T-cell (primary cell): ENCODE data around the gene GALNT1. TPM values are rescaled to one million over a fixed set of nuclear protein-coding genes. Genes with fewer than 3 reads are reported as not detected.
"Not testable (repeated sequence)": the region's sequence is repeated elsewhere in the genome, so short reads cannot be mapped to it uniquely, and the experiment has no call there.

Source experiments
- ATAC-seq, 4 experiments: fragments of 200-7000 bp in 3 of 4; fragments of 150-1000 bp in 1 of 4; cut with Tn5 transposase; replicated peaks in 1 of 4; 1 replicate in 3 of 4; 2 replicates in 1 of 4; pipeline ENCODE4 v1.10.0; 2021; ENCODE audit warnings: moderate library complexity in 3 of 4, mild to moderate bottlenecking in 2 of 4, moderate number of reproducible peaks in 1 of 4
- CTCF ChIA-PET, 2 donors: fragments of 300-600 bp; sonication (Branson Sonifier 250); formaldehyde crosslinking; loops; one replicate each; lab custom pipeline; 2022; ENCODE audit warnings: antibody characterized with exemption in 2 of 2; lab: Charles Lee
- POLR2A ChIA-PET, 2 donors: fragments of 300-600 bp; sonication (Branson Sonifier 250); formaldehyde crosslinking; loops; one replicate each; lab custom pipeline; 2022; ENCODE audit warnings: antibody characterized with exemption in 2 of 2; lab: Charles Lee
- DNase-seq, 35 experiments: peaks; one replicate each; pipeline versions ENCODE4 v3.0.0 to v3.0.0-alpha.2; 2013 to 2023
- H3K27ac ChIP-seq: one replicate; pipeline ENCODE4 v1.5.1; 2013; ENCODE audit warnings: low read length
- H3K27me3 ChIP-seq, 2 experiments: replicated peaks in 1 of 2; 1 replicate in 1 of 2; 2 replicates in 1 of 2; pipeline versions ENCODE4 v1.6.1 to v1.7.0; 2013; ENCODE audit warnings: low read length in 1 of 2, mixed read lengths in 1 of 2; ENCODE audit not compliant: control insufficient read depth in 2 of 2, insufficient read depth in 2 of 2; ENCODE audit errors: extremely low read depth in 1 of 2
- H3K36me3 ChIP-seq, 2 donors: 1 replicate in 1 of 2; 2 replicates in 1 of 2; pipeline versions ENCODE4 v1.6.1 to v1.7.0; 2013; ENCODE audit warnings: low read length in 1 of 2; ENCODE audit not compliant: control insufficient read depth in 2 of 2, insufficient read depth in 1 of 2; ENCODE audit errors: extremely low read depth in 1 of 2
- H3K4me1 ChIP-seq, 2 experiments: 1 replicate in 1 of 2; 2 replicates in 1 of 2; pipeline versions ENCODE4 v1.6.1 to v1.7.0; 2013; ENCODE audit warnings: low read length in 2 of 2, mixed read lengths in 1 of 2; ENCODE audit not compliant: insufficient read depth in 2 of 2, control insufficient read depth in 1 of 2; ENCODE audit errors: extremely low read depth in 1 of 2
- H3K4me3 ChIP-seq, 2 donors: 1 replicate in 1 of 2; 2 replicates in 1 of 2; pipeline versions ENCODE4 v1.5.1 to v1.7.0; 2013; ENCODE audit warnings: mild to moderate bottlenecking in 2 of 2, low read length in 1 of 2, moderate library complexity in 1 of 2; ENCODE audit not compliant: control insufficient read depth in 1 of 2; ENCODE audit errors: extremely low read depth in 1 of 2
- H3K9me3 ChIP-seq: 2 replicates; pipeline ENCODE4 v1.7.0; 2013
- H3K27ac Mint-ChIP-seq, 2 donors: one replicate each; pipeline ENCODE4 v1.8.0; 2020 to 2021; ENCODE audit warnings: mild to moderate bottlenecking in 2 of 2, mixed read lengths in 2 of 2
- H3K27me3 Mint-ChIP-seq, 2 donors: one replicate each; pipeline ENCODE4 v1.8.0; 2021 to 2022; ENCODE audit warnings: mixed read lengths in 2 of 2
- H3K36me3 Mint-ChIP-seq: one replicate; pipeline ENCODE4 v1.8.0; 2021; ENCODE audit warnings: mixed read lengths
- H3K4me1 Mint-ChIP-seq, 3 donors: one replicate each; pipeline ENCODE4 v1.8.0; 2020 to 2022; ENCODE audit warnings: mixed read lengths in 3 of 3, mild to moderate bottlenecking in 1 of 3
- H3K4me3 Mint-ChIP-seq, 3 donors: one replicate each; pipeline ENCODE4 v1.8.0; 2020 to 2022; ENCODE audit warnings: mild to moderate bottlenecking in 3 of 3, mixed read lengths in 3 of 3, moderate library complexity in 3 of 3
- H3K9me3 Mint-ChIP-seq, 3 donors: one replicate each; pipeline ENCODE4 v1.8.0; 2020 to 2022; ENCODE audit warnings: mixed read lengths in 3 of 3
- WGBS: methylation state at CpG from one replicate; pipeline ENCODE4 v1.1.5; 2013; ENCODE audit warnings: missing lambda C conversion rate; ENCODE audit not compliant: insufficient coverage; 5-methylcytosine and 5-hydroxymethylcytosine counted together
- total RNA-seq, 35 experiments: library from RNA in 6 of 35; stranded (reverse) in 6 of 35; fragments of 120-200 nt in 1 of 35; gene quantifications; one replicate each; pipeline versions ENCODE4 v1.2.1 to v1.2.4 and lab custom pipeline; 2013 to 2026

The GALNT1 gene
- total RNA-seq, 5 donors from 2014 or later (not counting 1 experiment from before 2014, with no cell fraction given): 28.2 to 34.2 (median 30.0) TPM

DNA sequence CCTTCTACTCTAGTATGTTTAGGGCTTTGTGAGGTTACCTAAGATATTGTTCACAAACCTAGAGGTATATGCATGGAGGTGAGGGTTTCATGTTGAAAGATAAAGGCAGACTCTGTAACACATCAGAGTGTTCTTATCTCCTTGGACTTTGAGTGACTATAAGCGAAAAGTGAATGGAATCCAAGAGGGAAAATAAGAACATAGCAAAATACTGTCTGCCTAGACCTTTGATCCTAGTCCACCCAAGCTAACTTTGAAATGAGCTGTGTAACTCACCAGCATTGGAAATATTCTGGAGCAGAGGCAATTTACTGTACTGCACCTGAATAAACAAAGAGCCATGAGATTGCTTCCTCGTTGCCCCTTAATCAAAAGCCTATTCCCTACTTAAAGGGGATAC, 28.2 kb upstream of the GALNT1 start:
- Histone ChIP-seq H3K4me3 (no peak overlapping the region), H3K9me3 (no peaks in the 10 kb centered on the region), H3K27ac (no peak overlapping the region), H3K4me1 (no peaks in the 10 kb centered on the region), H3K27me3 (no peaks in the 10 kb centered on the region), H3K36me3 (no peaks in the 10 kb centered on the region)
- Mint-ChIP-seq H3K36me3 (no peaks in the 10 kb centered on the region), H3K27me3 (peaks cover under 1 to 5% of the 10 kb centered on the region in 2 donors), H3K9me3 (no peaks in the 10 kb centered on the region), H3K4me1 (no peaks in the 10 kb centered on the region), H3K4me3 (no peak overlapping the region), H3K27ac (no peak overlapping the region)
- DNase-seq (no peak), ATAC-seq (no peak)
- no CpG with 5 or more reads among the region's 2 CpGs for WGBS
- ChIA-PET POLR2A (no interaction called here), CTCF (no interaction called here)

DNA sequence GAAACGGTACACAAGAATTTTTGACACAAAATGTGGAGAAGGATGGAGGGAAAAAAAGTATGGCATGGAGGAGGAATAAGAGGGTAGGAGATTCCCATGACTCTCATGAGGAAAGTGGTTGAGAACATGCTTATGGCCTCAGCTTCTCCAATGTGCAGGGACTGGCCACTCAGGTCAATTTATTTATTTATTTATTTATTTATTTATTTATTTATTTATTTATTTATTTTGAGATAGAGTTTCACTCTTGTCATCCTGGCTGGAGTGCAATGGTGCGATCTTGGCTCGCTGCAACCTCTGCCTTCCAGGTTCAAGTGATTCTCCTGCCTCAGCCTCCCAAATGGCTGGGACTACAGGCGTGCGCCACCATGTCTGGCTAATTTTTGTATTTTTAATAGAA, 26.0 kb upstream of the GALNT1 start:
- not testable (repeated sequence) for H3K27ac Mint-ChIP-seq

DNA sequence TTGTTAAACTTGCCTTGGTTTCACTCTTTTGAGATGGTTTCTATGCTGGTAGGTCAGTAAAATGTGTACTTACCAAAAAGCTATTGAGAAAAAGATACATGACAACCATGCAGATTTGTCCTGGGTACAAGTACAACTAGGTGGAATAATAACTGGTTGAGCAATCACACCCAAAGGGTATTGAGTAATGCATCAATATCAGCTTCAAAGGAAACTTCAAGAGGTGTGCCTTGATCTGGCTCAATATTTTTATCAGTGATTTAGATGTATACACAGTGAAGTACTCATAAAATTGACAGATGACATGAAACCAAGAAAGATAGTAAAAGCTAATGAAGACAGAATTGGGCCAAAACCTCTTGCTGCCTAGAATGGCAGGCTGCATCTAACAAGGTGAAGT, 21.7 kb upstream of the GALNT1 start:
- DNase-seq (no peak), ATAC-seq (no peak)
- H3K4me1 ChIP-seq: no peaks in the 10 kb centered on the region
- H3K36me3 Mint-ChIP-seq: no peaks in the 10 kb centered on the region
- H3K27ac Mint-ChIP-seq: no peak overlapping the region
- no peaks in the 10 kb centered on the region for H3K9me3 Mint-ChIP-seq
- CTCF ChIA-PET: interaction anchor here in 1 of 2 donors (0.6 kb wide), 1 partner anchor 107 kb away, joined by 3 read pairs; no protein-coding TSS in a partner anchor
- H3K4me3 Mint-ChIP-seq: no peak overlapping the region
- H3K27me3 Mint-ChIP-seq: peaks cover 3 to 7% of the 10 kb centered on the region in 2 donors
- H3K4me3 ChIP-seq: no peak overlapping the region
- H3K4me1 Mint-ChIP-seq: peaks cover 0 to 2% (median 0%) of the 10 kb centered on the region in 3 donors
- H3K27ac ChIP-seq: no peak overlapping the region
- no peaks in the 10 kb centered on the region for H3K9me3 ChIP-seq
- POLR2A ChIA-PET: no interaction called here
- no peaks in the 10 kb centered on the region for H3K36me3 ChIP-seq
- H3K27me3 ChIP-seq: no peaks in the 10 kb centered on the region

More for the DNA sequence above, 26.0 kb upstream of the GALNT1 start:
- DNase-seq, POLR2A ChIA-PET, ATAC-seq, H3K9me3 ChIP-seq, H3K4me3 ChIP-seq, H3K27ac ChIP-seq, H3K4me1 ChIP-seq, H3K27me3 ChIP-seq, H3K4me3 Mint-ChIP-seq, H3K9me3 Mint-ChIP-seq, CTCF ChIA-PET, H3K27me3 Mint-ChIP-seq, H3K36me3 Mint-ChIP-seq, H3K36me3 ChIP-seq, H3K4me1 Mint-ChIP-seq: not testable (repeated sequence)
- WGBS: no CpG with 5 or more reads among the region's 5 CpGs

DNA sequence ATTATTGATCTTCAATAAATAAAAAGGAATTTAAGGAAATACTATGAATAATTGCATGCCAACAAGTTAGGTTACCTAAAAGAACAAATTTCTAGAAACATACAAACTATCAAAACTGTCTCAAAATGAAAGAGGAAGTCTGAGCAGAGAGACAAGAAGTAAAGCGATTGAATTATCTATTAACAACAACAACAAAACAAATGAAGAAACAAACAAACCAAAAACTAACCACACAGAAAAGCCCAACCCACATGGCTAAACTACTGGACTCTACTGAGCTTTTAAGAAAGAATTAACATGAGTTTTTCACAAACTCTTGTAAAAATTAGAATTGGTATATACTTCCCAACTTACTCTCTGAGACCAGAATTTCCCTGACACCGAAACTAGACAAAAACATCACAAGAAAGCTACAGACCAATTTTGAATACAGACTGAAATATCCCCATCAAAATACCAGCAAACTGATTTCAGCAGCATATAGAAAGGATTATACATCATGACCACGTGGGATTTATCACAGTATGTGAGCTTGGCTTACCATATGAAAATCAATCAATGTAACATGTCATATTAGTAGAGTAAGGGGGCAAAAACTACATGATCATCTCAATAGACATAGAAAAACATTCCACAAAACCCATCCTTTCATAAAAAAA, 16.6 kb upstream of the GALNT1 start:
- POLR2A ChIA-PET: no interaction called here
- H3K27ac ChIP-seq: no peak overlapping the region
- Mint-ChIP-seq H3K4me1 (peaks cover 0 to 2% (median 0%) of the 10 kb centered on the region in 3 donors), H3K27ac (no peak overlapping the region), H3K36me3 (no peaks in the 10 kb centered on the region), H3K4me3 (no peak overlapping the region), H3K9me3 (no peaks in the 10 kb centered on the region), H3K27me3 (peaks cover under 1 to 2% of the 10 kb centered on the region in 2 donors)
- CTCF ChIA-PET: interaction anchor here in 1 of 2 donors (0.6 kb wide), 2 partner anchors 533 to 1619 kb away, joined by 5 to 7 read pairs; no protein-coding TSS in a partner anchor
- no peaks in the 10 kb centered on the region for H3K4me1 ChIP-seq
- H3K27me3 ChIP-seq: no peaks in the 10 kb centered on the region
- H3K9me3 ChIP-seq: no peaks in the 10 kb centered on the region
- ATAC-seq (no peak), DNase-seq (no peak)
- H3K36me3 ChIP-seq: no peaks in the 10 kb centered on the region
- no peak overlapping the region for H3K4me3 ChIP-seq
- no CpG with 5 or more reads among the region's 3 CpGs for WGBS

DNA sequence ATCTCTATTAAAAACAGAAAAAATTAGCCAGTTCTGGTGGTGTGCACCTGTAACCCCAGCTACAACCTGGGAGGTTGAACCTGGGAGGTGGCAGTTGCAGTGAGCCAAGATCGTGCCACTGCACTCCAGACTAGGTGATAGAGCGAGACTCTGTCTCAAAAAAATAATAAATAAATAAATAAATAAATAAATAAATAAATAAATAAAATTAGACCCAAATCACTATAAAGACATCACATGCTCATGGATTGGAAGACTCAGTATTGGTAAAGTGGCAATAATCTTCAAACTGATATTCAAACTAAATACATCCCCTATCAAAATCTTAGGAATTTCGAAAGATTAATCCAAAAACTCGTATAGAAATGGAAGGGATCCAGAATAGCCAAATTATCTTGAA, 15.5 kb upstream of the GALNT1 start:
- H3K27ac Mint-ChIP-seq: no peak overlapping the region
- Histone ChIP-seq H3K9me3 (no peaks in the 10 kb centered on the region), H3K4me1 (no peaks in the 10 kb centered on the region), H3K36me3 (no peaks in the 10 kb centered on the region), H3K27ac (no peak overlapping the region), H3K4me3 (no peak overlapping the region), H3K27me3 (no peaks in the 10 kb centered on the region)
- peaks cover 0 to 2% of the 10 kb centered on the region in 2 donors for H3K27me3 Mint-ChIP-seq
- H3K4me1 Mint-ChIP-seq: peaks cover 0 to 2% (median 0%) of the 10 kb centered on the region in 3 donors
- ChIA-PET POLR2A (no interaction called here), CTCF (no interaction called here)
- no peaks in the 10 kb centered on the region for H3K36me3 Mint-ChIP-seq
- no peak overlapping the region for H3K4me3 Mint-ChIP-seq
- ATAC-seq: no peak
- H3K9me3 Mint-ChIP-seq: no peaks in the 10 kb centered on the region
- no peak for DNase-seq
- no CpG with 5 or more reads among the region's 4 CpGs for WGBS

DNA sequence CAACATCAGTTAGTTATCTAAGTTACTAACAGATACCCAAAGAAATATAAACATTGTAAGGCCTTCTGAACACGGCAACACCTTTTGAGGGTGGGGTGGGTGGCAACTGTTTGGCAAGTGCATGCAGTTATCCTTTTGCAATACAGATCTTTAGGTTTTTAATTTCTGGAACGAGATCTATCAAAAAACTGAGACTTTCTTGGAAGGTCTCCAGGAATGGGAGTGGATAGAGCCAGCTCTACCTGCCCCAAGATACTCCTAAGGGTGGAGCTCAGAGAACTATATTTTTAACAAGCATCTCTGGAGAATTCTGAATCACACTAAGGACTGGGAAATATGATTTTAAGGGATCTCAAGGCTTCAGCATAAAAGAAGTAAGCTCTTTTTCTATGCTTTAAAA, 11.4 kb upstream of the GALNT1 start:
- ATAC-seq (no peak), DNase-seq (no peak)
- Histone ChIP-seq H3K27ac (no peak overlapping the region), H3K4me1 (peaks cover 0 to 5% of the 10 kb centered on the region in 2 experiments), H3K9me3 (no peaks in the 10 kb centered on the region), H3K27me3 (no peaks in the 10 kb centered on the region), H3K36me3 (no peaks in the 10 kb centered on the region), H3K4me3 (no peak overlapping the region)
- Mint-ChIP-seq H3K27me3 (no peaks in the 10 kb centered on the region), H3K9me3 (no peaks in the 10 kb centered on the region), H3K4me1 (peaks cover 8 to 13% (median 8%) of the 10 kb centered on the region in 3 donors), H3K27ac (no peak overlapping the region), H3K36me3 (no peaks in the 10 kb centered on the region), H3K4me3 (no peak overlapping the region)
- ChIA-PET CTCF (interaction anchor here (0.5 to 0.7 kb wide), 2 partner anchors 12 to 133 kb away, joined by 3 read pairs; no protein-coding TSS in a partner anchor), POLR2A (interaction anchor here in 1 of 2 donors (0.7 kb wide), 1 partner anchor 1031 kb away, joined by 4 read pairs; no protein-coding TSS in a partner anchor)
- no CpG with 5 or more reads among the region's 2 CpGs for WGBS
